GM12878 (cell line): ENCODE data around the gene RARG. TPM values are rescaled to one million over a fixed set of nuclear protein-coding genes. Genes with fewer than 3 reads are reported as not detected.

ENCODE experiments used
- ATAC-seq: fragments of 200-7000 bp; cut with Tn5 transposase; 3 replicates; pipeline ENCODE4 v1.9.1; 2020; ENCODE audit warnings: mild to moderate bottlenecking, moderate library complexity
- BruUV-seq: library from RNA; stranded (reverse); fragments of 400-500 nt; replicated peaks from 2 replicates; lab custom pipeline; 2021; lab: Mats Ljungman, UMichigan
- CTCF ChIA-PET: fragments of 300-600 bp; sonication (Branson Sonifier 250); formaldehyde crosslinking; extraction: SDS; loops from one replicate; lab custom pipeline; 2021; ENCODE audit warnings: inconsistent platforms; lab: Yijun Ruan, JAX
- POLR2A ChIA-PET: fragments of 350-600 bp; formaldehyde crosslinking; extraction: SDS; loops from one replicate; lab custom pipeline; 2021; ENCODE audit warnings: inconsistent platforms; lab: Charles Lee
- RAD21 ChIA-PET: fragments of 300-600 bp; sonication (Branson Sonifier 250); formaldehyde crosslinking; loops from one replicate; lab custom pipeline; 2023; ENCODE audit warnings: antibody characterized with exemption; ENCODE audit not compliant: unreplicated experiment; lab: Charles Lee
- SMC1A ChIA-PET: fragments of 300-600 bp; sonication (Branson Sonifier 250); formaldehyde crosslinking; loops from one replicate; lab custom pipeline; 2023; ENCODE audit not compliant: unreplicated experiment, uncharacterized antibody; lab: Charles Lee
- DNase-seq: peaks from one replicate; pipeline ENCODE4 v3.0.0-alpha.2; 2011; ENCODE audit warnings: low read depth, low spot score
- FAIRE-seq: peaks from 3 replicates; lab custom pipeline; 2011; peaks lifted over from hg19 to GRCh38; lab: Jason Lieb, UNC
- H2AFZ ChIP-seq: 2 replicates; pipeline ENCODE4 v1.6.0; 2011; ENCODE audit warnings: low read depth, low read length, control low read depth; ENCODE audit not compliant: control insufficient read depth
- H3K27ac ChIP-seq: 2 replicates; pipeline ENCODE4 v1.5.1; 2011; ENCODE audit warnings: control low read depth; ENCODE audit not compliant: control insufficient read depth, insufficient read depth
- H3K27me3 ChIP-seq, 2 experiments: replicated peaks in 1 of 2; 2 replicates each; pipeline versions ENCODE4 v1.6.0 to v1.6.1; 2011; ENCODE audit warnings: low read length in 1 of 2; ENCODE audit not compliant: control insufficient read depth in 2 of 2, insufficient read depth in 2 of 2
- H3K36me3 ChIP-seq, 2 experiments: 2 replicates each; pipeline ENCODE4 v1.5.1; 2011; ENCODE audit warnings: low read length in 1 of 2; ENCODE audit not compliant: control insufficient read depth in 2 of 2, insufficient read depth in 2 of 2
- H3K4me1 ChIP-seq: 2 replicates; pipeline ENCODE4 v1.6.1; 2011; ENCODE audit warnings: mild to moderate bottlenecking, low read length, moderate library complexity, mixed read lengths; ENCODE audit not compliant: control insufficient read depth, insufficient read depth
- H3K4me2 ChIP-seq: 2 replicates; pipeline ENCODE4 v1.6.0; 2011; ENCODE audit warnings: control low read depth; ENCODE audit not compliant: control insufficient read depth, insufficient read depth
- H3K4me3 ChIP-seq: fragments of 200-600 bp; sonication (generic); 2 replicates; pipeline ENCODE4 v1.5.1; 2016
- H3K79me2 ChIP-seq: 2 replicates; pipeline ENCODE4 v1.6.0; 2011; ENCODE audit warnings: low read length; ENCODE audit not compliant: control insufficient read depth, insufficient read depth
- H3K9ac ChIP-seq: 2 replicates; pipeline ENCODE4 v1.8.0; 2011; ENCODE audit warnings: low read length, control low read depth, mixed read lengths; ENCODE audit not compliant: control insufficient read depth, insufficient read depth
- H3K9me3 ChIP-seq: replicated peaks from 3 replicates; pipeline ENCODE4 v1.5.1; 2011; ENCODE audit warnings: mild to moderate bottlenecking, low read length; ENCODE audit not compliant: control insufficient read depth, insufficient read depth
- H4K20me1 ChIP-seq: 2 replicates; pipeline ENCODE4 v1.6.0; 2011; ENCODE audit not compliant: control insufficient read depth, insufficient read depth
- CHD1 ChIP-seq: IDR thresholded peaks from 2 replicates; pipeline ENCODE4 v1.6.1; 2012; ENCODE audit warnings: low read depth, low read length, improper control_type of control experiment
- FOS ChIP-seq: IDR thresholded peaks from 3 replicates; pipeline ENCODE4 v1.6.1; 2011; ENCODE audit warnings: borderline replicate concordance; ENCODE audit not compliant: insufficient read length; ENCODE audit errors: extremely low read depth
- IRF4 ChIP-seq: IDR thresholded peaks from 2 replicates; pipeline ENCODE4 v1.6.1; 2011; ENCODE audit warnings: low read depth, low read length
- LARP7 ChIP-seq: fragments of 450-650 bp; IDR thresholded peaks from 2 replicates; pipeline ENCODE4 v1.6.1; 2017; ENCODE audit warnings: mild to moderate bottlenecking
- NFYA ChIP-seq: IDR thresholded peaks from 2 replicates; pipeline ENCODE4 v1.6.1; 2011; ENCODE audit warnings: low read depth, mild to moderate bottlenecking, low read length, improper control_type of control experiment, borderline replicate concordance
- PAX5 ChIP-seq: IDR thresholded peaks from 2 replicates; pipeline ENCODE4 v1.6.1; 2011; ENCODE audit warnings: low read depth, low read length, borderline replicate concordance
- POLR2AphosphoS5 ChIP-seq: IDR thresholded peaks from 2 replicates; pipeline ENCODE4 v1.6.1; 2011; ENCODE audit warnings: mild to moderate bottlenecking, low read length, inconsistent platforms
- RELA ChIP-seq: fragments of 450-650 bp; IDR thresholded peaks from 2 replicates; pipeline ENCODE4 v1.8.0; 2014; ENCODE audit warnings: borderline replicate concordance; ENCODE audit not compliant: partially characterized antibody
- SMAD5 ChIP-seq: IDR thresholded peaks from 2 replicates; pipeline ENCODE4 v1.6.1; 2016; ENCODE audit warnings: antibody characterized with exemption, low read depth
- TCF12 ChIP-seq: IDR thresholded peaks from 2 replicates; pipeline ENCODE4 v1.6.1; 2011; ENCODE audit warnings: low read depth, mild to moderate bottlenecking, low read length
- WGBS: methylation state at CpG from one replicate; pipeline ENCODE4 v1.1.6; 2016; ENCODE audit warnings: low lambda C conversion rate; ENCODE audit not compliant: insufficient replicate concordance, insufficient coverage; ENCODE audit errors: missing lambda C conversion rate; 5-methylcytosine and 5-hydroxymethylcytosine counted together
- in situ Hi-C: fragments of 300-500 bp; cut with MboI; formaldehyde crosslinking; loops from 9 replicates; pipeline ENCODE4 v1.14.3; 2018; ENCODE audit warnings: mixed read lengths
- intact Hi-C: fragments of 100-400 bp; cut with micrococcal nuclease; formaldehyde crosslinking; loops from one replicate; pipeline ENCODE4 v1.14.2; 2022; ENCODE audit not compliant: unreplicated experiment
- polyA plus RNA-seq, 11 experiments: library from polyadenylated mRNA; depleted of rRNA in 4 of 11; unstranded in 6 of 11; stranded (reverse) in 5 of 11; fragments of >200 nt; fragmentation: Nextera tagmentation in 4 of 11; fragmentation: Illumina TruSeq in 1 of 11; extraction: Ambion mirVana in 4 of 11; extraction: Trizol in 1 of 11; gene quantifications; 1 replicate in 1 of 11; 2 replicates in 10 of 11; pipeline versions ENCODE4 v1.2.1 to v1.2.3, GENCODE V29; 2011 to 2016; ENCODE audit warnings: inconsistent platforms in 2 of 11, missing spikeins in 2 of 11, low read depth in 1 of 11
- total RNA-seq, 4 experiments: library from RNA; depleted of rRNA in 3 of 4; stranded (reverse); fragments of >200 nt in 3 of 4; fragmentation: Illumina TruSeq in 1 of 4; extraction: Trizol in 1 of 4; gene quantifications; 2 replicates each; pipeline versions ENCODE4 v1.2.1 to v1.2.3, GENCODE V29; 2013 to 2021
- TF ChIP-seq, protein P1 (sequence below): fragments of 450-650 bp; formaldehyde crosslinking; IDR thresholded peaks from 2 replicates; pipeline ENCODE4 v1.4.0; 2020; ENCODE audit warnings: mild to moderate bottlenecking, moderate library complexity

Gene RARG
- total and polyA plus RNA-seq, 10 of the 15 experiments (the other 5 are each of a cell fraction or from before 2014, with no cell fraction given), result 0.27 to 8.1 (median 4.1) TPM

DNA sequence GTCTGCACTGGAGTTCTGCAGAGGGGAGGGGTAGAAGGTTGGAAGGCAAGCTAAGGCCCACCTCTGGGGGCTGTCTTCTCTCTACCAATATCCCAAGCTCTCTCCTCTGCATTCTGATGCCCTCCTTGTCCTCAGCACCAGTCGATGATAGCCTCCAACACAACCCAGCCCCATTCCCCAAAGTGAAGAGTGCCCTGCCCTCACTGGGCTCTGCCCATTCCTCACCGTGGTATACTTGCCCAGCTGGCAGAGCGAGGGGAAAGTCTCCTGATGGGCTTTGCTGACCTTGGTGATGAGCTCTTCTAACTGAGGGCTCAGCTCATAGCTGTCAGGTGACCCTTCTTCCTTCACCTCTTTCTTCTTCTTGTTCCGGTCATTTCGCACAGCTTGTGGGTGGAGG, 17.8 kb downstream of the RARG start:
- no peak for DNase-seq
- no peak for FAIRE-seq
- intact Hi-C loops (loop anchor here (5.0 kb wide), 1 partner anchor 293 kb away; the partner anchor contains the start of gene NPFF), in situ Hi-C loops (loop anchor here (5.0 kb wide), 1 partner anchor 73 kb away; no protein-coding TSS in a partner anchor)
- Histone ChIP-seq H3K4me2 (no peak overlapping the region), H3K4me3 (no peak overlapping the region), H3K27me3 (no peaks in the 10 kb centered on the region), H3K79me2 (no peaks in the 10 kb centered on the region; the same call in 1 of the 2 replicates), H3K9ac (no peak overlapping the region), H3K36me3 (peaks cover 6 to 26% of the 10 kb centered on the region in 2 experiments), H4K20me1 (no peaks in the 10 kb centered on the region), H3K4me1 (peaks cover 21% of the 10 kb centered on the region), H3K9me3 (no peaks in the 10 kb centered on the region), H2AFZ (no peak overlapping the region), H3K27ac (no peak overlapping the region)
- TF ChIP-seq SMAD5 (no peak), LARP7 (no peak), RELA (no peak), PAX5 (no peak), CHD1 (no peak), POLR2AphosphoS5 (no peak), IRF4 (no peak), NFYA (no peak), FOS (no peak), TCF12 (no peak)
- TF ChIP-seq, protein P1, sequence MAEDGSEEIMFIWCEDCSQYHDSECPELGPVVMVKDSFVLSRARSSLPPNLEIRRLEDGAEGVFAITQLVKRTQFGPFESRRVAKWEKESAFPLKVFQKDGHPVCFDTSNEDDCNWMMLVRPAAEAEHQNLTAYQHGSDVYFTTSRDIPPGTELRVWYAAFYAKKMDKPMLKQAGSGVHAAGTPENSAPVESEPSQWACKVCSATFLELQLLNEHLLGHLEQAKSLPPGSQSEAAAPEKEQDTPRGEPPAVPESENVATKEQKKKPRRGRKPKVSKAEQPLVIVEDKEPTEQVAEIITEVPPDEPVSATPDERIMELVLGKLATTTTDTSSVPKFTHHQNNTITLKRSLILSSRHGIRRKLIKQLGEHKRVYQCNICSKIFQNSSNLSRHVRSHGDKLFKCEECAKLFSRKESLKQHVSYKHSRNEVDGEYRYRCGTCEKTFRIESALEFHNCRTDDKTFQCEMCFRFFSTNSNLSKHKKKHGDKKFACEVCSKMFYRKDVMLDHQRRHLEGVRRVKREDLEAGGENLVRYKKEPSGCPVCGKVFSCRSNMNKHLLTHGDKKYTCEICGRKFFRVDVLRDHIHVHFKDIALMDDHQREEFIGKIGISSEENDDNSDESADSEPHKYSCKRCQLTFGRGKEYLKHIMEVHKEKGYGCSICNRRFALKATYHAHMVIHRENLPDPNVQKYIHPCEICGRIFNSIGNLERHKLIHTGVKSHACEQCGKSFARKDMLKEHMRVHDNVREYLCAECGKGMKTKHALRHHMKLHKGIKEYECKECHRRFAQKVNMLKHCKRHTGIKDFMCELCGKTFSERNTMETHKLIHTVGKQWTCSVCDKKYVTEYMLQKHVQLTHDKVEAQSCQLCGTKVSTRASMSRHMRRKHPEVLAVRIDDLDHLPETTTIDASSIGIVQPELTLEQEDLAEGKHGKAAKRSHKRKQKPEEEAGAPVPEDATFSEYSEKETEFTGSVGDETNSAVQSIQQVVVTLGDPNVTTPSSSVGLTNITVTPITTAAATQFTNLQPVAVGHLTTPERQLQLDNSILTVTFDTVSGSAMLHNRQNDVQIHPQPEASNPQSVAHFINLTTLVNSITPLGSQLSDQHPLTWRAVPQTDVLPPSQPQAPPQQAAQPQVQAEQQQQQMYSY (CRISPR knock-in tag), result no peak
- no peak for ATAC-seq
- 91% methylated on average over 5 of the region's 5 CpGs for WGBS
- ChIA-PET CTCF (interaction anchor here (0.6 to 15.7 kb wide), 29 partner anchors 9 to 164 kb away, joined by 3 to 315 read pairs (median 7); partner anchors contain the start of genes AAAS, CSAD, ESPL1 and MYG1), POLR2A (interaction anchor here (0.7 to 1.2 kb wide), 6 partner anchors 37 to 111 kb away, joined by 3 to 4 read pairs (median 3); no protein-coding TSS in a partner anchor), SMC1A (interaction anchor here (1.0 to 16.4 kb wide), 26 partner anchors 10 to 287 kb away, joined by 3 to 155 read pairs (median 6); partner anchors contain the start of genes AAAS, ESPL1, PFDN5 and TARBP2), RAD21 (interaction anchor here (0.7 to 11.1 kb wide), 18 partner anchors 27 to 294 kb away, joined by 3 to 146 read pairs (median 7); partner anchors contain the start of genes AAAS, CSAD, ESPL1 and NPFF)
- no TSS peak for BruUV-seq
